Astrocyte (in vitro differentiated cells and primary cell): ENCODE measurements around the gene MICAL2. TPM values are rescaled to one million over a fixed set of nuclear protein-coding genes. Genes with fewer than 3 reads are reported as not detected.

ENCODE experiments used
- DNase-seq: peaks from one replicate; pipeline ENCODE4 v3.0.0-alpha.2; 2010; ENCODE audit warnings: low read depth
- FAIRE-seq: peaks from 2 replicates; lab custom pipeline; 2011; peaks lifted over from hg19 to GRCh38; lab: Jason Lieb, UNC
- H2AFZ ChIP-seq: 2 replicates; pipeline ENCODE4 v1.6.0; 2012; ENCODE audit warnings: low read depth, low read length, inconsistent platforms
- H3K27ac ChIP-seq: 2 replicates; pipeline ENCODE4 v1.5.1; 2011; ENCODE audit warnings: low read depth, low read length, inconsistent platforms
- H3K27me3 ChIP-seq: 2 replicates; pipeline ENCODE4 v1.6.0; 2011; ENCODE audit warnings: low read length, inconsistent platforms; ENCODE audit not compliant: insufficient read depth
- H3K36me3 ChIP-seq: 2 replicates; pipeline ENCODE4 v1.5.1; 2011; ENCODE audit warnings: low read length, inconsistent platforms; ENCODE audit not compliant: insufficient read depth
- H3K4me1 ChIP-seq: 2 replicates; pipeline ENCODE4 v1.5.1; 2011; ENCODE audit warnings: low read length, inconsistent platforms; ENCODE audit not compliant: insufficient read depth
- H3K4me2 ChIP-seq: 2 replicates; pipeline ENCODE4 v1.6.0; 2012; ENCODE audit warnings: low read length, inconsistent platforms
- H3K4me3 ChIP-seq: 2 replicates; pipeline ENCODE4 v1.5.1; 2011; ENCODE audit warnings: low read depth, mild to moderate bottlenecking, low read length, inconsistent platforms; ENCODE audit not compliant: insufficient read depth
- H3K79me2 ChIP-seq: 2 replicates; pipeline ENCODE4 v1.6.0; 2012; ENCODE audit warnings: mild to moderate bottlenecking, low read length, inconsistent platforms; ENCODE audit not compliant: insufficient read depth
- H3K9ac ChIP-seq: 2 replicates; pipeline ENCODE4 v1.6.0; 2012; ENCODE audit warnings: mild to moderate bottlenecking, low read length, inconsistent platforms
- H3K9me3 ChIP-seq: 2 replicates; pipeline ENCODE4 v1.5.1; 2012; ENCODE audit warnings: low read depth, mild to moderate bottlenecking, low read length, inconsistent platforms; ENCODE audit not compliant: insufficient read depth
- H4K20me1 ChIP-seq: 2 replicates; pipeline ENCODE4 v1.6.0; 2012; ENCODE audit warnings: low read length, inconsistent platforms; ENCODE audit not compliant: insufficient read depth
- H3K27ac Mint-ChIP-seq: one replicate; pipeline ENCODE4 v1.8.0; 2021; ENCODE audit warnings: mild to moderate bottlenecking, mixed read lengths; ENCODE audit not compliant: unreplicated experiment
- H3K27me3 Mint-ChIP-seq: one replicate; pipeline ENCODE4 v1.8.0; 2021; ENCODE audit warnings: low read depth, mixed read lengths; ENCODE audit not compliant: unreplicated experiment
- H3K36me3 Mint-ChIP-seq: one replicate; pipeline ENCODE4 v1.8.0; 2021; ENCODE audit warnings: low read depth, mixed read lengths; ENCODE audit not compliant: unreplicated experiment
- H3K4me1 Mint-ChIP-seq: one replicate; pipeline ENCODE4 v1.8.0; 2021; ENCODE audit warnings: low read depth, mixed read lengths; ENCODE audit not compliant: unreplicated experiment
- H3K4me3 Mint-ChIP-seq: one replicate; pipeline ENCODE4 v1.8.0; 2021; ENCODE audit warnings: mild to moderate bottlenecking, moderate library complexity, mixed read lengths; ENCODE audit not compliant: unreplicated experiment
- H3K9me3 Mint-ChIP-seq: one replicate; pipeline ENCODE4 v1.8.0; 2021; ENCODE audit warnings: mild to moderate bottlenecking, mixed read lengths; ENCODE audit not compliant: unreplicated experiment
- EZH2 ChIP-seq: IDR thresholded peaks from 2 replicates; pipeline ENCODE4 v1.6.1; 2012; ENCODE audit warnings: mild to moderate bottlenecking, low read length, inconsistent platforms; ENCODE audit not compliant: insufficient read depth
- total RNA-seq: library from RNA; stranded (reverse); gene quantifications from 2 replicates; pipeline ENCODE4 v1.2.1, GENCODE V29; 2021
- TF ChIP-seq, protein P1 (sequence below): IDR thresholded peaks from 2 replicates; pipeline ENCODE4 v1.5.1; 2011; ENCODE audit warnings: low read depth, mild to moderate bottlenecking, inconsistent platforms, low read length, moderate library complexity; ENCODE audit not compliant: insufficient read depth

MICAL2 gene
- total RNA-seq, 1 donor from 2014 or later, result 357 TPM

DNA sequence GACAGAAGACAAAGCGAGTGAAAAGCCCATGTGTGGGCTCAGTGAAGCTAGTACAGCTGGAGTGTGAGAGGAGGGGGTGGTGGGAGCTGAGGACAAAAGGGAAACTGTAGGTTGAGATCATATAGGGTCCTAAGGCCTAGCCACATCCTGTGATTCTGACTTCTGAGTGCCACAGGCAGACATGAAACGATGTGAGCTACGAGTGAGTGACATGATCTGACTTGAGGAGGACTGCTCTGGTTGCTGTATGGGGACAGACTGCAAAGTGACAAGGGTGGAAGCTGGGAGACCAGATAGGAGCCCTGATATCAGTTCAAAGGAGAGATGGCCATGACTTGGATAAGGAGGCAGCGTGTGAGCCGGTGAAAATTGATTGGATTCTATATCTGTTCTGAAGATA lies 85.4 kb downstream of the MICAL2 start:
- H3K27me3 Mint-ChIP-seq, result no peaks in the 10 kb centered on the region
- H3K27ac Mint-ChIP-seq, result peak overlapping the region; percentile 67
- Histone ChIP-seq H3K79me2 (peaks cover 83% of the 10 kb centered on the region), H3K4me3 (no peak overlapping the region), H3K36me3 (peaks cover 50% of the 10 kb centered on the region), H3K27ac (peak overlapping the region; percentile 99), H3K4me2 (no peak overlapping the region), H3K9me3 (no peaks in the 10 kb centered on the region), H2AFZ (no peak overlapping the region), H4K20me1 (no peaks in the 10 kb centered on the region), H3K4me1 (peaks cover 32% of the 10 kb centered on the region), H3K27me3 (no peaks in the 10 kb centered on the region), H3K9ac (no peak overlapping the region)
- H3K4me1 Mint-ChIP-seq, result peaks cover 50% of the 10 kb centered on the region
- H3K36me3 Mint-ChIP-seq, result peaks cover 32% of the 10 kb centered on the region
- FAIRE-seq (no peak), DNase-seq (no peak)
- no peaks in the 10 kb centered on the region for H3K9me3 Mint-ChIP-seq
- peak overlapping the region; percentile 1 for H3K4me3 Mint-ChIP-seq
- no peak for TF ChIP-seq EZH2
- TF ChIP-seq, protein P1, sequence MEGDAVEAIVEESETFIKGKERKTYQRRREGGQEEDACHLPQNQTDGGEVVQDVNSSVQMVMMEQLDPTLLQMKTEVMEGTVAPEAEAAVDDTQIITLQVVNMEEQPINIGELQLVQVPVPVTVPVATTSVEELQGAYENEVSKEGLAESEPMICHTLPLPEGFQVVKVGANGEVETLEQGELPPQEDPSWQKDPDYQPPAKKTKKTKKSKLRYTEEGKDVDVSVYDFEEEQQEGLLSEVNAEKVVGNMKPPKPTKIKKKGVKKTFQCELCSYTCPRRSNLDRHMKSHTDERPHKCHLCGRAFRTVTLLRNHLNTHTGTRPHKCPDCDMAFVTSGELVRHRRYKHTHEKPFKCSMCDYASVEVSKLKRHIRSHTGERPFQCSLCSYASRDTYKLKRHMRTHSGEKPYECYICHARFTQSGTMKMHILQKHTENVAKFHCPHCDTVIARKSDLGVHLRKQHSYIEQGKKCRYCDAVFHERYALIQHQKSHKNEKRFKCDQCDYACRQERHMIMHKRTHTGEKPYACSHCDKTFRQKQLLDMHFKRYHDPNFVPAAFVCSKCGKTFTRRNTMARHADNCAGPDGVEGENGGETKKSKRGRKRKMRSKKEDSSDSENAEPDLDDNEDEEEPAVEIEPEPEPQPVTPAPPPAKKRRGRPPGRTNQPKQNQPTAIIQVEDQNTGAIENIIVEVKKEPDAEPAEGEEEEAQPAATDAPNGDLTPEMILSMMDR, result no peak

DNA sequence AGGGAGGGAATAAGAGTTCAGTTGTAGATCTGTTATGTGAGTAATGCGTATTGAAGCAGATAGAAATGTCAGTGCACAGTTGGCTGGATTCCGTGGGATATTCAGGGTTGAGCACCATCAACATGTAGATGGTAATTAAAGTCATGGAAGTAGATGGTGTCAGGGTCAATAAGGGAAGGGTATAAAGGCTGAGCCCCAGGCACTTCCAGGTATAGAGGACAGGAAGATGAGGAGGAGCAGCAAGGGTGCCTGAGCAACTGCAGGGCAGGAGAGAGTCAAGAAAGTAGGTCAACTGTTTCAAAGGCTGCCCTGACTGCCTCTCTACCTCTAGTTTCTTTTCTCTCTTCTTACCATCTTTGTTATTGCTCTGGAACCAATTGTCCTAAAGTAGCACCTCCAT lies 85.9 kb downstream of the MICAL2 start:
- Histone ChIP-seq H2AFZ (no peak overlapping the region), H3K36me3 (peaks cover 50% of the 10 kb centered on the region), H3K4me3 (no peak overlapping the region), H3K4me1 (peaks cover 38% of the 10 kb centered on the region), H4K20me1 (no peaks in the 10 kb centered on the region), H3K9ac (peak overlapping the region; percentile 20), H3K79me2 (peaks cover 80% of the 10 kb centered on the region), H3K27me3 (no peaks in the 10 kb centered on the region), H3K9me3 (no peaks in the 10 kb centered on the region), H3K4me2 (no peak overlapping the region), H3K27ac (peak overlapping the region; percentile 99)
- H3K9me3 Mint-ChIP-seq, result no peaks in the 10 kb centered on the region
- TF ChIP-seq EZH2, result no peak
- TF ChIP-seq, protein P1, result no peak
- DNase-seq (no peak), FAIRE-seq (no peak)
- peaks cover 30% of the 10 kb centered on the region for H3K36me3 Mint-ChIP-seq
- peaks cover 53% of the 10 kb centered on the region for H3K4me1 Mint-ChIP-seq
- H3K27ac Mint-ChIP-seq, result peak overlapping the region; percentile 67
- H3K4me3 Mint-ChIP-seq, result peak overlapping the region; percentile 40
- no peaks in the 10 kb centered on the region for H3K27me3 Mint-ChIP-seq

DNA sequence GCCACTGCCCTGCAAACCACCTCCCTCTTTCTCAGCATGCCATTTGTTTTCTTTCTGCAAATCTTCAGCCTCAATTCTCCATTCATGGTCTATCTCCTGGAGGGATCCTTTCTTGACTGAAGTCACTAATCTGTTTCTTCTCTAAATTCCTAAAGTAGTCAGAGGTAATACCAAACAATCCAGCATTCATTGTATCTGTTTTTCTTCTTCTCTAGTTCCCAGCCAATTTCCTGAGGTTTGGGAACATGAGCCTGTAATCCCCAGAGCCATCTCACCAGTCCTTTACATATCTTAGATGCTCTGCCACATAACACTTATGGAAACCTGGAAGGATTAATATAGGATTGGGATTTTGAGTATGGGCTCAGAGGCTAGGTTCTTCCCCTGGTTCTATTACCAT lies 86.5 kb downstream of the MICAL2 start:
- H3K4me3 ChIP-seq, result no peak overlapping the region
- peak overlapping the region; percentile 99 for H3K27ac ChIP-seq
- Mint-ChIP-seq H3K27ac (peak overlapping the region; percentile 67), H3K4me3 (peak overlapping the region; percentile 40), H3K4me1 (peaks cover 57% of the 10 kb centered on the region), H3K27me3 (no peaks in the 10 kb centered on the region), H3K36me3 (peaks cover 27% of the 10 kb centered on the region), H3K9me3 (no peaks in the 10 kb centered on the region)
- peak overlapping the region; percentile 18 for H3K4me2 ChIP-seq
- H3K36me3 ChIP-seq, result peaks cover 50% of the 10 kb centered on the region
- H3K4me1 ChIP-seq, result peaks cover 42% of the 10 kb centered on the region
- DNase-seq, result no peak
- H3K9ac ChIP-seq, result peak overlapping the region; percentile 20
- H3K79me2 ChIP-seq, result peaks cover 76% of the 10 kb centered on the region
- H3K27me3 ChIP-seq, result no peaks in the 10 kb centered on the region
- H2AFZ ChIP-seq, result no peak overlapping the region
- no peaks in the 10 kb centered on the region for H3K9me3 ChIP-seq
- no peaks in the 10 kb centered on the region for H4K20me1 ChIP-seq
- TF ChIP-seq, protein P1, result no peak
- TF ChIP-seq EZH2, result no peak
- no peak for FAIRE-seq
